ENCODE measurements around the gene INPP5A.

GRCh38 chr10:132764108-132764507, 226.5 kb downstream of the INPP5A start:
- TF ChIP-seq ZSCAN20 (CRISPR knock-in tag; IDR thresholded peaks at IDR 0.05; ENCODE audit: borderline replicate concordance) (no peak), AHR (CRISPR knock-in tag; IDR thresholded peaks at IDR 0.05) (no peak), CTCF (CRISPR knock-in tag; IDR thresholded peaks at IDR 0.05) (no peak), CHCHD3 (CRISPR knock-in tag; IDR thresholded peaks at IDR 0.05) (no peak), BRF2 (CRISPR knock-in tag; IDR thresholded peaks at IDR 0.05) (no peak), JUN (CRISPR knock-in tag; IDR thresholded peaks at IDR 0.05) (no peak), MAFG (CRISPR knock-in tag; IDR thresholded peaks at IDR 0.05) (no peak), MBNL3 (CRISPR knock-in tag; conservative IDR thresholded peaks at IDR 0.05) (no peak), IRX3 (CRISPR knock-in tag; IDR thresholded peaks at IDR 0.05; ENCODE audit: borderline replicate concordance, low read depth) (no peak), CC2D1A (CRISPR knock-in tag; IDR thresholded peaks at IDR 0.05) (no peak)

Measured in HepG2 (cell line).